CD8-positive, alpha-beta memory T cell (primary cell): ENCODE results near the gene PGBD5. TPM values are rescaled to one million over a fixed set of nuclear protein-coding genes. Genes with fewer than 3 reads are reported as not detected.

Source experiments
- CTCF ChIA-PET: fragments of 350-600 bp; sonication (Branson Sonifier 250); formaldehyde crosslinking; loops from one replicate; lab custom pipeline; 2021; ENCODE audit warnings: antibody characterized with exemption; lab: Charles Lee
- POLR2A ChIA-PET: fragments of 350-600 bp; sonication (Branson Sonifier 250); formaldehyde crosslinking; loops from one replicate; lab custom pipeline; 2021; ENCODE audit warnings: antibody characterized with exemption; lab: Charles Lee
- DNase-seq, 5 donors: peaks; one replicate each; pipeline versions ENCODE4 v3.0.0 to v3.0.0-alpha.2; 2020 to 2022; ENCODE audit warnings: mixed read lengths in 1 of 5
- H3K27ac ChIP-seq: one replicate; pipeline ENCODE4 v1.7.0; 2013; ENCODE audit warnings: low read depth, mild to moderate bottlenecking, low read length, moderate library complexity
- H3K27me3 ChIP-seq: 2 replicates; pipeline ENCODE4 v1.7.0; 2013; ENCODE audit warnings: low read length, mild to moderate bottlenecking; ENCODE audit not compliant: insufficient read depth, poor library complexity, severe bottlenecking
- H3K36me3 ChIP-seq: 2 replicates; pipeline ENCODE4 v1.7.0; 2013; ENCODE audit warnings: mild to moderate bottlenecking, low read length, moderate library complexity; ENCODE audit not compliant: insufficient read depth
- H3K4me1 ChIP-seq: 2 replicates; pipeline ENCODE4 v1.7.0; 2013; ENCODE audit warnings: mild to moderate bottlenecking, low read length, moderate library complexity; ENCODE audit not compliant: insufficient read depth
- H3K4me3 ChIP-seq: 2 replicates; pipeline ENCODE4 v1.7.0; 2013; ENCODE audit warnings: mild to moderate bottlenecking, low read length
- H3K9me3 ChIP-seq: 2 replicates; pipeline ENCODE4 v1.7.0; 2013; ENCODE audit warnings: mild to moderate bottlenecking, low read length
- H3K27ac Mint-ChIP-seq, 8 donors: one replicate each; pipeline ENCODE4 v1.8.0; 2020 to 2021; ENCODE audit warnings: mixed read lengths in 8 of 8, mild to moderate bottlenecking in 6 of 8, inconsistent platforms in 3 of 8, moderate library complexity in 3 of 8
- H3K27me3 Mint-ChIP-seq, 2 donors: one replicate each; pipeline ENCODE4 v1.8.0; 2020 to 2021; ENCODE audit warnings: mixed read lengths in 2 of 2, mild to moderate bottlenecking in 1 of 2, moderate library complexity in 1 of 2
- H3K36me3 Mint-ChIP-seq, 3 donors: one replicate each; pipeline ENCODE4 v1.8.0; 2020 to 2021; ENCODE audit warnings: mixed read lengths in 3 of 3, inconsistent platforms in 1 of 3, mild to moderate bottlenecking in 1 of 3
- H3K4me1 Mint-ChIP-seq, 3 donors: one replicate each; pipeline ENCODE4 v1.8.0; 2020 to 2021; ENCODE audit warnings: mixed read lengths in 3 of 3, inconsistent platforms in 1 of 3, mild to moderate bottlenecking in 1 of 3
- H3K4me3 Mint-ChIP-seq, 7 donors: one replicate each; pipeline ENCODE4 v1.8.0; 2020 to 2021; ENCODE audit warnings: mixed read lengths in 7 of 7, mild to moderate bottlenecking in 6 of 7, moderate library complexity in 4 of 7, inconsistent platforms in 2 of 7
- H3K9me3 Mint-ChIP-seq, 5 donors: one replicate each; pipeline ENCODE4 v1.8.0; 2020 to 2022; ENCODE audit warnings: mixed read lengths in 5 of 5, mild to moderate bottlenecking in 3 of 5, moderate library complexity in 2 of 5, inconsistent platforms in 1 of 5
- polyA plus RNA-seq: library from polyadenylated mRNA; unstranded; fragments of 300-500 nt; fragmentation: Illumina TruSeq; gene quantifications from one replicate; pipeline ENCODE4 v1.2.3, GENCODE V29; 2021
- total RNA-seq, 2 experiments: library from RNA; stranded (reverse); gene quantifications; one replicate each; pipeline ENCODE4 v1.2.3, GENCODE V29; 2021

PGBD5 gene
- total and polyA plus RNA-seq, 3 experiments from 2014 or later, result not detected

- Histone ChIP-seq H3K4me1 (no peaks in the 10 kb centered on the region), H3K9me3 (no peaks in the 10 kb centered on the region), H3K4me3 (no peak overlapping the region), H3K36me3 (no peaks in the 10 kb centered on the region), H3K27ac (no peak overlapping the region), H3K27me3 (no peaks in the 10 kb centered on the region)
- POLR2A ChIA-PET, result no interaction called here
- DNase-seq, result no peak
- Mint-ChIP-seq H3K27me3 (peaks cover 13 to 24% of the 10 kb centered on the region in 2 donors), H3K4me3 (no peak overlapping the region), H3K36me3 (peaks cover 0 to 3% (median 0%) of the 10 kb centered on the region in 3 donors), H3K9me3 (peaks cover 3 to 4% (median 3%) of the 10 kb centered on the region in 5 donors), H3K27ac (no peak overlapping the region), H3K4me1 (no peaks in the 10 kb centered on the region)
- CTCF ChIA-PET, result no interaction called here
These were observed 41.6 kb downstream of the PGBD5 start for GRCh38 chr1:230384380-230385157.

GRCh38 chr1:230383425-230383824, 42.7 kb downstream of the PGBD5 start:
- no peaks in the 10 kb centered on the region for H3K4me1 ChIP-seq
- POLR2A ChIA-PET, result no interaction called here
- no peak overlapping the region for H3K27ac ChIP-seq
- Mint-ChIP-seq H3K4me3 (no peak overlapping the region), H3K27ac (no peak overlapping the region), H3K9me3 (peaks cover 6 to 11% (median 10%) of the 10 kb centered on the region in 5 donors), H3K27me3 (peaks cover 13 to 32% of the 10 kb centered on the region in 2 donors), H3K4me1 (no peaks in the 10 kb centered on the region), H3K36me3 (peaks cover 0 to 8% (median 0%) of the 10 kb centered on the region in 3 donors)
- H3K4me3 ChIP-seq, result no peak overlapping the region
- no peaks in the 10 kb centered on the region for H3K36me3 ChIP-seq
- no peaks in the 10 kb centered on the region for H3K9me3 ChIP-seq
- no peak for DNase-seq
- no peaks in the 10 kb centered on the region for H3K27me3 ChIP-seq
- CTCF ChIA-PET, result no interaction called here

GRCh38 chr1:230382001-230382491, 44.1 kb downstream of the PGBD5 start:
- Mint-ChIP-seq H3K27me3 (peaks cover 15 to 24% of the 10 kb centered on the region in 2 donors), H3K9me3 (peaks cover 6 to 11% (median 10%) of the 10 kb centered on the region in 5 donors), H3K4me1 (no peaks in the 10 kb centered on the region), H3K36me3 (peaks cover 0 to 8% (median 0%) of the 10 kb centered on the region in 3 donors), H3K27ac (no peak overlapping the region), H3K4me3 (no peak overlapping the region)
- no peaks in the 10 kb centered on the region for H3K27me3 ChIP-seq
- no peaks in the 10 kb centered on the region for H3K9me3 ChIP-seq
- H3K4me3 ChIP-seq, result no peak overlapping the region
- no peaks in the 10 kb centered on the region for H3K4me1 ChIP-seq
- DNase-seq, result no peak
- H3K36me3 ChIP-seq, result no peaks in the 10 kb centered on the region
- no peak overlapping the region for H3K27ac ChIP-seq
- POLR2A ChIA-PET, result no interaction called here
- CTCF ChIA-PET, result no interaction called here

- no peaks in the 10 kb centered on the region for H3K36me3 ChIP-seq
- H3K4me3 ChIP-seq, result no peak overlapping the region
- peaks cover 19 to 24% of the 10 kb centered on the region in 2 donors for H3K27me3 Mint-ChIP-seq
- no peak for DNase-seq
- CTCF ChIA-PET, result no interaction called here
- H3K27me3 ChIP-seq, result no peaks in the 10 kb centered on the region
- H3K4me3 Mint-ChIP-seq, result no peak overlapping the region
- no peak overlapping the region for H3K27ac ChIP-seq
- no peaks in the 10 kb centered on the region for H3K4me1 ChIP-seq
- H3K9me3 ChIP-seq, result no peaks in the 10 kb centered on the region
- peaks cover 6 to 11% (median 10%) of the 10 kb centered on the region in 5 donors for H3K9me3 Mint-ChIP-seq
- H3K27ac Mint-ChIP-seq, result no peak overlapping the region
- no peaks in the 10 kb centered on the region for H3K4me1 Mint-ChIP-seq
- peaks cover 0 to 8% (median 0%) of the 10 kb centered on the region in 3 donors for H3K36me3 Mint-ChIP-seq
- POLR2A ChIA-PET, result no interaction called here
These were observed 44.5 kb downstream of the PGBD5 start for GRCh38 chr1:230381585-230381984.

GRCh38 chr1:230381049-230381467, 45.1 kb downstream of the PGBD5 start:
- Mint-ChIP-seq H3K4me1 (no peaks in the 10 kb centered on the region), H3K36me3 (peaks cover 0 to 8% (median 0%) of the 10 kb centered on the region in 3 donors), H3K4me3 (no peak overlapping the region), H3K27ac (no peak overlapping the region), H3K27me3 (peaks cover 19 to 24% of the 10 kb centered on the region in 2 donors), H3K9me3 (peaks cover 6 to 11% (median 10%) of the 10 kb centered on the region in 5 donors)
- Histone ChIP-seq H3K27me3 (no peaks in the 10 kb centered on the region), H3K4me1 (no peaks in the 10 kb centered on the region), H3K4me3 (no peak overlapping the region), H3K9me3 (no peaks in the 10 kb centered on the region), H3K36me3 (no peaks in the 10 kb centered on the region), H3K27ac (no peak overlapping the region)
- no peak for DNase-seq
- CTCF ChIA-PET, result no interaction called here
- POLR2A ChIA-PET, result no interaction called here

GRCh38 chr1:230379928-230380327, 46.2 kb downstream of the PGBD5 start:
- no peak overlapping the region for H3K27ac ChIP-seq
- Mint-ChIP-seq H3K27me3 (peaks cover 21 to 27% of the 10 kb centered on the region in 2 donors), H3K36me3 (peaks cover 0 to 8% (median 0%) of the 10 kb centered on the region in 3 donors), H3K4me3 (no peak overlapping the region), H3K9me3 (peaks cover 6 to 11% (median 10%) of the 10 kb centered on the region in 5 donors), H3K27ac (no peak overlapping the region), H3K4me1 (no peaks in the 10 kb centered on the region)
- CTCF ChIA-PET, result no interaction called here
- no peaks in the 10 kb centered on the region for H3K4me1 ChIP-seq
- H3K9me3 ChIP-seq, result no peaks in the 10 kb centered on the region
- POLR2A ChIA-PET, result no interaction called here
- H3K36me3 ChIP-seq, result no peaks in the 10 kb centered on the region
- DNase-seq, result no peak
- H3K27me3 ChIP-seq, result no peaks in the 10 kb centered on the region
- no peak overlapping the region for H3K4me3 ChIP-seq

GRCh38 chr1:230379462-230379861, 46.7 kb downstream of the PGBD5 start:
- Histone ChIP-seq H3K27me3 (no peaks in the 10 kb centered on the region), H3K27ac (no peak overlapping the region), H3K4me3 (no peak overlapping the region), H3K36me3 (no peaks in the 10 kb centered on the region), H3K9me3 (no peaks in the 10 kb centered on the region), H3K4me1 (no peaks in the 10 kb centered on the region)
- no peak for DNase-seq
- Mint-ChIP-seq H3K4me3 (no peak overlapping the region), H3K27me3 (peaks cover 21 to 28% of the 10 kb centered on the region in 2 donors), H3K9me3 (peaks cover 6 to 11% (median 10%) of the 10 kb centered on the region in 5 donors), H3K4me1 (no peaks in the 10 kb centered on the region), H3K36me3 (peaks cover 0 to 8% (median 0%) of the 10 kb centered on the region in 3 donors), H3K27ac (no peak overlapping the region)
- POLR2A ChIA-PET, result no interaction called here
- CTCF ChIA-PET, result no interaction called here

- CTCF ChIA-PET, result no interaction called here
- Mint-ChIP-seq H3K27ac (no peak overlapping the region), H3K4me1 (no peaks in the 10 kb centered on the region), H3K27me3 (peaks cover 21 to 22% of the 10 kb centered on the region in 2 donors), H3K4me3 (no peak overlapping the region), H3K9me3 (peaks cover 6 to 11% (median 10%) of the 10 kb centered on the region in 5 donors), H3K36me3 (peaks cover 0 to 8% (median 0%) of the 10 kb centered on the region in 3 donors)
- Histone ChIP-seq H3K36me3 (no peaks in the 10 kb centered on the region), H3K27me3 (no peaks in the 10 kb centered on the region), H3K4me3 (no peak overlapping the region), H3K27ac (no peak overlapping the region), H3K9me3 (no peaks in the 10 kb centered on the region), H3K4me1 (no peaks in the 10 kb centered on the region)
- POLR2A ChIA-PET, result no interaction called here
- DNase-seq, result no peak
These were observed 48.3 kb downstream of the PGBD5 start for GRCh38 chr1:230377851-230378250.
